K562 (cell line): ENCODE data around the gene UCN. TPM values are rescaled to one million over a fixed set of nuclear protein-coding genes. Genes with fewer than 3 reads are reported as not detected.

Experiments used
- CLOCK ChIP-seq: fragments of 250-450 bp; sonication (Bioruptor Pico); IDR thresholded peaks from 2 replicates; pipeline ENCODE4 v1.4.0; 2020; ENCODE audit warnings: mild to moderate bottlenecking, moderate library complexity, borderline replicate concordance
- DPF2 ChIP-seq: fragments of 450-650 bp; IDR thresholded peaks from 2 replicates; pipeline ENCODE4 v1.6.1; 2016
- FOS ChIP-seq: IDR thresholded peaks from 3 replicates; pipeline ENCODE4 v1.6.1; 2011; ENCODE audit not compliant: insufficient read length; ENCODE audit errors: extremely low read depth
- MTF1 ChIP-seq: fragments of 250-450 bp; sonication (Bioruptor Pico); IDR thresholded peaks from 2 replicates; pipeline ENCODE4 v1.9.0; 2021; ENCODE audit warnings: moderate library complexity, mild to moderate bottlenecking, inconsistent platforms, borderline replicate concordance
- NCOA6 ChIP-seq: fragments of 450-650 bp; IDR thresholded peaks from 2 replicates; pipeline ENCODE4 v1.6.1; 2017; ENCODE audit warnings: mild to moderate bottlenecking
- NR4A1 ChIP-seq, 2 experiments: fragments of 250-450 bp in 1 of 2; fragments of 450-650 bp in 1 of 2; sonication (Bioruptor Pico) in 1 of 2; IDR thresholded peaks; 2 replicates each; pipeline versions ENCODE4 v1.4.0 to v1.6.1; 2016 to 2020; ENCODE audit warnings: mild to moderate bottlenecking in 2 of 2, missing compliant biosample characterization in 1 of 2, missing genetic modification characterization in 1 of 2, moderate library complexity in 1 of 2
- RAD21 ChIP-seq, 2 experiments: fragments of 250-450 bp in 1 of 2; fragments of 450-650 bp in 1 of 2; sonication (Bioruptor Pico) in 1 of 2; formaldehyde crosslinking in 1 of 2; IDR thresholded peaks in 1 of 2; conservative IDR thresholded peaks in 1 of 2; 2 replicates each; pipeline versions ENCODE4 v1.4.0 to v1.8.0; 2020 to 2022; ENCODE audit warnings: mild to moderate bottlenecking in 2 of 2, moderate library complexity in 1 of 2
- SFPQ ChIP-seq: fragments of 200-400 bp; formaldehyde crosslinking; IDR thresholded peaks from 2 replicates; pipeline ENCODE4 v1.6.1; 2017; ENCODE audit warnings: mild to moderate bottlenecking, low read depth, low read length, moderate library complexity
- SNAPC5 ChIP-seq: fragments of 250-450 bp; sonication (Bioruptor Pico); IDR thresholded peaks from 2 replicates; pipeline ENCODE4 v1.8.0; 2021; ENCODE audit warnings: moderate library complexity, mild to moderate bottlenecking, inconsistent platforms
- TCF15 ChIP-seq: fragments of 250-450 bp; sonication (Bioruptor Pico); IDR thresholded peaks from 2 replicates; pipeline ENCODE4 v1.8.0; 2022; ENCODE audit warnings: moderate library complexity, mild to moderate bottlenecking, inconsistent platforms
- TFAM ChIP-seq: fragments of 250-450 bp; sonication (Bioruptor Pico); conservative IDR thresholded peaks from 2 replicates; pipeline ENCODE4 v1.5.0; 2021; ENCODE audit warnings: mild to moderate bottlenecking, moderate library complexity
- ZNF174 ChIP-seq: fragments of 250-450 bp; sonication (Bioruptor Pico); IDR thresholded peaks from 2 replicates; pipeline ENCODE4 v1.4.0; 2020; ENCODE audit warnings: mild to moderate bottlenecking
- ZNF280B ChIP-seq: fragments of 250-450 bp; sonication (Bioruptor Pico); IDR thresholded peaks from 2 replicates; pipeline ENCODE4 v1.5.1; 2021; ENCODE audit warnings: mild to moderate bottlenecking
- ZNF586 ChIP-seq: fragments of 450-650 bp; formaldehyde crosslinking; conservative IDR thresholded peaks from 2 replicates; pipeline ENCODE4 v1.4.0; 2020; ENCODE audit warnings: mild to moderate bottlenecking, moderate library complexity
- ZNF592 ChIP-seq: fragments of 450-650 bp; IDR thresholded peaks from 2 replicates; pipeline ENCODE4 v1.6.1; 2017; ENCODE audit warnings: antibody characterized with exemption, mild to moderate bottlenecking
- polyA plus RNA-seq, 8 experiments: library from polyadenylated mRNA; depleted of rRNA in 4 of 8; stranded (reverse) in 5 of 8; unstranded in 3 of 8; fragments of >200 nt; fragmentation: Nextera tagmentation in 2 of 8; fragmentation: Illumina TruSeq in 1 of 8; extraction: Ambion mirVana in 2 of 8; extraction: Trizol in 1 of 8; gene quantifications; 2 replicates each; pipeline versions ENCODE4 v1.2.1 to v1.2.3, GENCODE V29; 2011 to 2014; ENCODE audit warnings: inconsistent platforms in 1 of 8, missing spikeins in 1 of 8
- total RNA-seq, 7 experiments: library from RNA; depleted of rRNA in 6 of 7; stranded (reverse); fragments of >200 nt in 6 of 7; fragmentation: Illumina TruSeq in 2 of 7; extraction: Trizol in 2 of 7; gene quantifications; 2 replicates each; pipeline versions ENCODE4 v1.2.1 to v1.2.3, GENCODE V29; 2011 to 2021; ENCODE audit warnings: low replicate concordance in 1 of 7

UCN gene
- total and polyA plus RNA-seq, 9 of the 15 experiments (the other 6 are each of a cell fraction or from before 2014, with no cell fraction given), result 0.10 to 2.7 (median 0.43) TPM

- TF ChIP-seq TFAM (CRISPR knock-in tag) (no peak), ZNF174 (CRISPR knock-in tag) (no peak), TCF15 (no peak), NR4A1 (CRISPR knock-in tag; IDR thresholded peaks at IDR 0.05) (no peak), NR4A1 (tag; IDR thresholded peaks at IDR 0.05) (no peak), ZNF592 (peak; percentile 77), FOS (no peak), SNAPC5 (CRISPR knock-in tag) (no peak), ZNF280B (CRISPR knock-in tag) (no peak), SFPQ (no peak), NCOA6 (no peak), DPF2 (no peak), CLOCK (no peak), ZNF586 (CRISPR knock-in tag) (no peak), RAD21 (CRISPR knock-in tag; conservative IDR thresholded peaks at IDR 0.05 in 1 of 2, IDR thresholded peaks at IDR 0.05 in 1 of 2) (no peak), MTF1 (CRISPR knock-in tag) (no peak)
These were observed 48.3 kb upstream of the UCN start, which contains the start of gene GTF3C2 (continued) for GRCh38 chr2:27356382-27357181.
